B cell (primary cell): ENCODE measurements around the gene LAMC3. TPM values are rescaled to one million over a fixed set of nuclear protein-coding genes. Genes with fewer than 3 reads are reported as not detected.
A peak's percentile ranks its signal among the peaks of the same experiment; 100 is the strongest.

Experiments
- ATAC-seq: fragments of 200-7000 bp; cut with Tn5 transposase; one replicate; pipeline ENCODE4 v1.10.0; 2021; ENCODE audit warnings: low read depth, mild to moderate bottlenecking, moderate number of reproducible peaks, moderate library complexity
- CTCF ChIA-PET: fragments of 350-600 bp; sonication (Branson Sonifier 250); formaldehyde crosslinking; loops from one replicate; lab custom pipeline; 2021; ENCODE audit warnings: antibody characterized with exemption, inconsistent platforms; lab: Charles Lee
- POLR2A ChIA-PET: fragments of 350-600 bp; sonication (Branson Sonifier 250); formaldehyde crosslinking; loops from one replicate; lab custom pipeline; 2021; ENCODE audit warnings: antibody characterized with exemption; lab: Charles Lee
- DNase-seq: peaks from one replicate; pipeline ENCODE4 v3.0.0; 2013
- H2AFZ ChIP-seq: 2 replicates; pipeline ENCODE4 v1.6.1; 2012; ENCODE audit warnings: mild to moderate bottlenecking, low read depth, low read length; ENCODE audit not compliant: insufficient read depth, poor library complexity, severe bottlenecking
- H3K27ac ChIP-seq, 2 donors: 1 replicate in 1 of 2; 2 replicates in 1 of 2; pipeline ENCODE4 v1.5.1; 2012 to 2013; ENCODE audit warnings: low read length in 2 of 2, mild to moderate bottlenecking in 2 of 2, moderate library complexity in 1 of 2
- H3K27me3 ChIP-seq, 4 experiments: fragments of 200-600 bp in 1 of 4; sonication (generic) in 1 of 4; replicated peaks in 1 of 4; 1 replicate in 2 of 4; 2 replicates in 2 of 4; pipeline versions ENCODE4 v1.6.1 to v1.7.0; 2013 to 2016; ENCODE audit warnings: low read length in 3 of 4, mild to moderate bottlenecking in 2 of 4, mixed read lengths in 1 of 4, moderate library complexity in 1 of 4; ENCODE audit not compliant: insufficient read depth in 4 of 4, control insufficient read depth in 3 of 4; ENCODE audit errors: control extremely low read depth in 1 of 4
- H3K36me3 ChIP-seq, 2 experiments: replicated peaks in 1 of 2; 1 replicate in 1 of 2; 2 replicates in 1 of 2; pipeline versions ENCODE4 v1.6.1 to v1.7.1; 2013; ENCODE audit warnings: low read length in 1 of 2; ENCODE audit not compliant: insufficient read depth in 2 of 2, control insufficient read depth in 1 of 2; ENCODE audit errors: control extremely low read depth in 1 of 2, extremely low read depth in 1 of 2
- H3K4me1 ChIP-seq, 2 donors: fragments of 200-600 bp in 1 of 2; sonication (generic) in 1 of 2; 1 replicate in 1 of 2; 2 replicates in 1 of 2; pipeline versions ENCODE4 v1.5.1 to v1.6.1; 2013 to 2017; ENCODE audit warnings: low read length in 2 of 2; ENCODE audit not compliant: control insufficient read depth in 2 of 2, insufficient read depth in 2 of 2
- H3K4me2 ChIP-seq: replicated peaks from 2 replicates; pipeline ENCODE3; 2012; ENCODE audit warnings: mild to moderate bottlenecking, low read depth, low read length; ENCODE audit not compliant: poor library complexity, severe bottlenecking
- H3K4me3 ChIP-seq, 5 experiments: fragments of 200-600 bp in 1 of 5; sonication (generic) in 1 of 5; 1 replicate in 3 of 5; 2 replicates in 2 of 5; pipeline versions ENCODE4 v1.5.1 to v1.7.0; 2011 to 2016; ENCODE audit warnings: low read length in 4 of 5, mild to moderate bottlenecking in 4 of 5, low read depth in 2 of 5, control low read depth in 1 of 5, moderate library complexity in 1 of 5; ENCODE audit not compliant: insufficient read depth in 1 of 5; ENCODE audit errors: control extremely low read depth in 1 of 5, extremely low read depth in 1 of 5
- H3K79me2 ChIP-seq: fragments of 200-600 bp; sonication (generic); one replicate; pipeline ENCODE4 v1.6.0; 2016; ENCODE audit warnings: low read length; ENCODE audit not compliant: control insufficient read depth, insufficient read depth
- H3K9ac ChIP-seq: fragments of 200-600 bp; sonication (generic); 2 replicates; pipeline ENCODE4 v1.6.1; 2017; ENCODE audit warnings: mild to moderate bottlenecking, low read length, moderate library complexity
- H3K9me3 ChIP-seq, 3 donors: one replicate each; pipeline versions ENCODE4 v1.6.1 to v1.7.1; 2013; ENCODE audit warnings: low read length in 2 of 3; ENCODE audit not compliant: control insufficient read depth in 2 of 3, insufficient read depth in 1 of 3; ENCODE audit errors: control extremely low read depth in 1 of 3
- H4K20me1 ChIP-seq: 2 replicates; pipeline ENCODE4 v1.6.0; 2012; ENCODE audit warnings: mild to moderate bottlenecking, low read length; ENCODE audit not compliant: insufficient read depth, control insufficient read depth, poor library complexity, severe bottlenecking
- H3K27ac Mint-ChIP-seq: one replicate; pipeline ENCODE4 v1.8.0; 2021; ENCODE audit warnings: mixed read lengths
- H3K27me3 Mint-ChIP-seq: one replicate; pipeline ENCODE4 v1.8.0; 2021; ENCODE audit warnings: mixed read lengths
- H3K4me1 Mint-ChIP-seq: one replicate; pipeline ENCODE4 v1.8.0; 2021; ENCODE audit warnings: mixed read lengths
- H3K4me3 Mint-ChIP-seq: one replicate; pipeline ENCODE4 v1.8.0; 2021; ENCODE audit warnings: mixed read lengths
- H3K9me3 Mint-ChIP-seq: one replicate; pipeline ENCODE4 v1.8.0; 2022; ENCODE audit warnings: mixed read lengths; ENCODE audit not compliant: insufficient read depth
- CTCF ChIP-seq: fragments of 200-600 bp; IDR thresholded peaks from one replicate; pipeline ENCODE4 v1.8.0; 2022; ENCODE audit warnings: antibody characterized with exemption, mild to moderate bottlenecking
- EZH2 ChIP-seq: IDR thresholded peaks from 2 replicates; pipeline ENCODE4 v1.6.1; 2012; ENCODE audit warnings: borderline replicate concordance, low read depth, mild to moderate bottlenecking, moderate library complexity, low read length; ENCODE audit not compliant: insufficient read depth, poor library complexity, severe bottlenecking
- WGBS: methylation state at CpG from one replicate; pipeline ENCODE4 v1.1.5; 2013; ENCODE audit warnings: missing lambda C conversion rate; ENCODE audit not compliant: insufficient coverage; 5-methylcytosine and 5-hydroxymethylcytosine counted together
- intact Hi-C: fragments of 100-400 bp; cut with micrococcal nuclease; formaldehyde crosslinking; loops from one replicate; pipeline ENCODE4 v1.10.0; 2022
- polyA plus RNA-seq: library from polyadenylated mRNA; depleted of rRNA; stranded (reverse); fragments of >200 nt; gene quantifications from 2 replicates; pipeline ENCODE4 v1.2.3, GENCODE V29; 2012
- total RNA-seq, 2 donors: library from RNA; stranded (reverse); fragments of 120-200 nt in 1 of 2; gene quantifications; 1 replicate in 1 of 2; 2 replicates in 1 of 2; pipeline versions ENCODE4 v1.2.3 to v1.2.4, GENCODE V29; 2013 to 2022

Gene LAMC3
- total and polyA plus RNA-seq, 2 donors (not counting 1 experiment from before 2014, with no cell fraction given) = 0.25 to 0.45 TPM

GRCh38 chr9:131046581-131047202, 37.7 kb downstream of the LAMC3 start:
- ATAC-seq (peak; percentile 84), DNase-seq (peak; percentile 83)
- intact Hi-C loops = loop anchor here (1.0 kb wide), 2 partner anchors 105 to 339 kb away; no protein-coding TSS in a partner anchor
- Histone ChIP-seq H3K9ac (no peak overlapping the region), H3K4me2 (peak overlapping the region; percentile 72), H3K27me3 (peaks cover 0 to 5% (median 0%) of the 10 kb centered on the region in 4 experiments), H3K36me3 (no peaks in the 10 kb centered on the region), H3K27ac (no peak overlapping the region), H3K79me2 (no peaks in the 10 kb centered on the region), H3K9me3 (peaks cover 0 to 2% (median 0%) of the 10 kb centered on the region in 3 donors), H3K4me3 (no peak overlapping the region), H2AFZ (peak overlapping the region; percentile 72), H3K4me1 (peaks cover 17 to 34% of the 10 kb centered on the region in 2 donors), H4K20me1 (no peaks in the 10 kb centered on the region)
- Mint-ChIP-seq H3K9me3 (no peaks in the 10 kb centered on the region), H3K27ac (no peak overlapping the region), H3K27me3 (peaks cover 7% of the 10 kb centered on the region), H3K4me3 (peak overlapping the region; percentile 26), H3K4me1 (peaks cover 16% of the 10 kb centered on the region)
- 12% methylated on average over 33 of the region's 35 CpGs for WGBS
- ChIA-PET CTCF (interaction anchor here (0.5 to 5.2 kb wide), 50 partner anchors 9 to 586 kb away, joined by 3 to 142 read pairs (median 4); partner anchors contain the start of genes EXOSC2 and NUP214), POLR2A (interaction anchor here (0.7 kb wide), 1 partner anchor 353 kb away, joined by 3 read pairs; the partner anchor contains the start of gene EXOSC2)
- TF ChIP-seq EZH2 = no peak
- peak; percentile 99 for TF ChIP-seq CTCF

GRCh38 chr9:131048332-131048731, 39.4 kb downstream of the LAMC3 start:
- ATAC-seq = no peak
- H3K4me1 ChIP-seq = peaks cover 6 to 22% of the 10 kb centered on the region in 2 donors
- Mint-ChIP-seq H3K27ac (peak overlapping the region; percentile 53), H3K4me1 (peaks cover 16% of the 10 kb centered on the region), H3K4me3 (no peak overlapping the region), H3K27me3 (peaks cover 7% of the 10 kb centered on the region), H3K9me3 (no peaks in the 10 kb centered on the region)
- H3K9ac ChIP-seq = no peak overlapping the region
- H3K4me3 ChIP-seq = no peak overlapping the region
- no peaks in the 10 kb centered on the region for H3K36me3 ChIP-seq
- POLR2A ChIA-PET = no interaction called here
- no peak overlapping the region for H3K27ac ChIP-seq
- 90% methylated on average over 6 of the region's 6 CpGs for WGBS
- H4K20me1 ChIP-seq = no peaks in the 10 kb centered on the region
- no peak overlapping the region for H3K4me2 ChIP-seq
- no peak for DNase-seq
- TF ChIP-seq CTCF (no peak), EZH2 (no peak)
- H3K27me3 ChIP-seq = peaks cover 0 to 7% (median 0%) of the 10 kb centered on the region in 4 experiments
- intact Hi-C loops = no loop called here
- no peaks in the 10 kb centered on the region for H3K79me2 ChIP-seq
- H2AFZ ChIP-seq = no peak overlapping the region
- peaks cover 0 to 2% (median 0%) of the 10 kb centered on the region in 3 donors for H3K9me3 ChIP-seq
- CTCF ChIA-PET = interaction anchor here (0.6 to 5.2 kb wide), 6 partner anchors 9 to 342 kb away, joined by 3 to 142 read pairs (median 18); no protein-coding TSS in a partner anchor
